ENCODE data around the gene MEMO1.
"Not testable (repeated sequence)": the region's sequence is repeated elsewhere in the genome, so short reads cannot be mapped to it uniquely, and the experiment has no call there.

MEMO1 gene

GRCh38 chr2:31956312-31956711 is 54.5 kb downstream of the MEMO1 start:
- DNase-seq = no peak

GRCh38 chr2:31953095-31953494 is 57.7 kb downstream of the MEMO1 start:
- DNase-seq = not testable (repeated sequence)

- no peak for DNase-seq
Measured at GRCh38 chr2:31950946-31951562, 59.8 kb downstream of the MEMO1 start.

GRCh38 chr2:31947871-31948270 is 62.9 kb downstream of the MEMO1 start:
- DNase-seq = no peak

GRCh38 chr2:31946838-31947237 is 64.0 kb downstream of the MEMO1 start:
- DNase-seq = no peak

- no peak for DNase-seq
Measured at GRCh38 chr2:31945572-31945935, 65.3 kb downstream of the MEMO1 start.

- DNase-seq = no peak
Measured at GRCh38 chr2:31944828-31945571, 65.8 kb downstream of the MEMO1 start.

GRCh38 chr2:31943636-31944225 is 67.1 kb downstream of the MEMO1 start:
- no peak for DNase-seq

- DNase-seq = no peak
Measured at GRCh38 chr2:31940920-31941319, 69.9 kb downstream of the MEMO1 start.

GRCh38 chr2:31937741-31938140 is 73.1 kb downstream of the MEMO1 start:
- DNase-seq = no peak

- no peak for DNase-seq
Measured at GRCh38 chr2:31935370-31935769, 75.4 kb downstream of the MEMO1 start.

GRCh38 chr2:31933066-31933465 is 77.7 kb downstream of the MEMO1 start:
- DNase-seq = peak; percentile 33

- DNase-seq = no peak
Measured at GRCh38 chr2:31932589-31932988, 78.2 kb downstream of the MEMO1 start.

GRCh38 chr2:31931916-31932315 is 78.9 kb downstream of the MEMO1 start:
- DNase-seq = no peak

- DNase-seq = no peak
Measured at GRCh38 chr2:31925517-31925916, 85.3 kb downstream of the MEMO1 start.

- DNase-seq = no peak
Measured at GRCh38 chr2:31923662-31924061, 87.1 kb downstream of the MEMO1 start.

- no peak for DNase-seq
Measured at GRCh38 chr2:31922542-31923408, 88.0 kb downstream of the MEMO1 start.

GRCh38 chr2:31920962-31921361 is 89.8 kb downstream of the MEMO1 start:
- no peak for DNase-seq

- no peak for DNase-seq
Measured at GRCh38 chr2:31919499-31919898, 91.3 kb downstream of the MEMO1 start.

- no peak for DNase-seq
Measured at GRCh38 chr2:31909661-31910060, 101.1 kb downstream of the MEMO1 start.

- DNase-seq = not testable (repeated sequence)
Measured at GRCh38 chr2:31907491-31907890, 103.3 kb downstream of the MEMO1 start.

GRCh38 chr2:31903109-31903780 is 107.6 kb downstream of the MEMO1 start:
- DNase-seq = no peak

- DNase-seq = no peak
Measured at GRCh38 chr2:31901900-31902299, 108.9 kb downstream of the MEMO1 start.

Data from stimulated activated CD8-positive, alpha-beta memory T cell treated with anti-CD3 and anti-CD28 coated beads, Interleukin-4, amount 100 ng/mL, for 48 hours (primary cell).